Right ventricle myocardium inferior (tissue), 1 donor: ENCODE measurements around the gene MS4A10. TPM values are rescaled to one million over a fixed set of nuclear protein-coding genes. Genes with fewer than 3 reads are reported as not detected.

ENCODE experiments used
- ATAC-seq: fragments of 200-7000 bp; cut with Tn5 transposase; one replicate; pipeline ENCODE4 v1.9.1; 2020; ENCODE audit warnings: mild to moderate bottlenecking, moderate library complexity
- DNase-seq: peaks from one replicate; pipeline ENCODE4 v3.0.0; 2021; ENCODE audit errors: missing footprints
- intact Hi-C: fragments of 100-400 bp; cut with DNase I; formaldehyde crosslinking; loops from one replicate; pipeline ENCODE4 v1.11.0; 2022
- total RNA-seq: library from RNA; stranded (reverse); fragmentation: NEBNext Ultra II Directional; extraction: Animal tissue kit (Norgen Biotek cat#: 25700); gene quantifications from one replicate; pipeline ENCODE4 v1.2.1, GENCODE V29; 2021
- donor health status: DM: no; HTN: yes; CAD: no; lungs with severe emphysema.

The MS4A10 gene
- total RNA-seq, 1 donor from 2014 or later: not detected

DNA sequence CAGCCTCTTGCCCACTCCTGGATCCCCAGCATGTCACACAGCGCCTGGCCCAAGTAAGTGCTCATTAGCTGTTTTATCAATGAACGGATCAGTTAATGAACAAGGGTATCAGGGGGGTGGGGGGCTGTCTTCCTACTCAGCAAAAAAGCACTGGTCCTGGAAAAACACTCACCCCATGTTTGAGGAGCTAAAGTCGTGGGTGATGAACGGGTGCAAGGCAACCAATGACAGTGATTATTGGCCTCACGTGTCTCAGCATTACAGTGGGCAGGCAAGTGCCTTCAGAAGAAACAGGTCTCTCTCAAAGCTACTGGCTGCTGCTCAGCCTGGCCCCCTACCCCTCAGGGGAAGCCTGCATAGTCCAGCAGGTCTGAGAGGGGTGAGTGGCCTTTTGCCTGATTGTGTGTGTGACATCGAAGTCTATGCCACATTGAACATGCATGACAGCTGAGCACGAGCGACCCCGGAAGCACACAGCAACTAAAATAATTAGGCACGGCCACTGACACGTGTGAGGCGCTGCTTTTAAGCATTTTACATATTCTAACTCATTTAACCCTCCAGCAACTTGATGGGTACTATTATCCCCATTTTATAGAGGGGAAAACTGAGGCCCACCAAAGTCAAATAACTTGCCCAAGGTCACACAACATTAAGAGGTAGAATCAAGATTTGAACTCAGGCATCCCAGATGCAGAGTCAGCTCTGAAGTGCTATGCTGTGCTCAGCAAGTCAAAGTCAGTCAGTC, 2.6 kb upstream of the MS4A10 start:
- ATAC-seq: no peak
- intact Hi-C loops: no loop called here

DNA sequence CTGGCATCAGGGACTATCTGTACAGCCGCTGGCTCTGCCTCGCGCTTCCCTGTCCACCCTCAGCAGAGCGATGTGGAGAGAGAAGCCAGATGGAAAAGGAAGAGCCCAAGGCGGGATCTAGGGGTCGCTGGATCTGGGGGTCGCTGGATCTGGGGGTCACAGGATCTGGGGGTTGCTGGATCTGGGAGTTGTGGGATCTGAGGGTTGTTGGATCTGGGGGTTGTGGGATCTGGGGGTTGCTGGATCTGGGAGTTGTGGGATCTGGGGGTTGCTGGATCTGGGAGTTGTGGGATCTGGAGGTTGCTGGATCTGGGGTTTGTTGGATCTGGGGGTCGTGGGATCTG, 2.0 kb upstream of the MS4A10 start:
- ATAC-seq: no peak
- intact Hi-C loops: no loop called here

More for the DNA sequence above, 2.6 kb upstream of the MS4A10 start:
- no peak for DNase-seq

DNA sequence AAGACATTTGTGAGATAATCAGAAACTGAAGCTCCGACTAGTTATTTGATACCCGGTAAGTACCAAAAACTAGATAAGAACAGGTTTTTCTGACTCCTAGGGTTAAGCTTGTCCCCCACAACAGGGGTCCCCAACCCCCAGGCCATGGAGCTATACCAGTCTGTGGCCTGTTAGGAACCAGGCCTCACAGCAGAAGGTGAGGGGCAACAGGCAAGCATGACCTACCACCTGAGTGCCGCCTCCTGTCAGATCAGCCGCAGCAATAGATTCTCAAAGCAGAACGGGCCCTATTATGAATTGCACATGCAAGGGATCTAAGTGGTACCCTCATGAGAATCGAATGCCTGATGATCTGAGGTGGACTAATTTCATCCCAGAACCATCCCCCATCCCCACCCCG, 1.2 kb upstream of the MS4A10 start:
- DNase-seq (no peak), ATAC-seq (no peak)
- intact Hi-C loops: no loop called here

More for the DNA sequence above, 2.0 kb upstream of the MS4A10 start:
- no peak for DNase-seq

DNA sequence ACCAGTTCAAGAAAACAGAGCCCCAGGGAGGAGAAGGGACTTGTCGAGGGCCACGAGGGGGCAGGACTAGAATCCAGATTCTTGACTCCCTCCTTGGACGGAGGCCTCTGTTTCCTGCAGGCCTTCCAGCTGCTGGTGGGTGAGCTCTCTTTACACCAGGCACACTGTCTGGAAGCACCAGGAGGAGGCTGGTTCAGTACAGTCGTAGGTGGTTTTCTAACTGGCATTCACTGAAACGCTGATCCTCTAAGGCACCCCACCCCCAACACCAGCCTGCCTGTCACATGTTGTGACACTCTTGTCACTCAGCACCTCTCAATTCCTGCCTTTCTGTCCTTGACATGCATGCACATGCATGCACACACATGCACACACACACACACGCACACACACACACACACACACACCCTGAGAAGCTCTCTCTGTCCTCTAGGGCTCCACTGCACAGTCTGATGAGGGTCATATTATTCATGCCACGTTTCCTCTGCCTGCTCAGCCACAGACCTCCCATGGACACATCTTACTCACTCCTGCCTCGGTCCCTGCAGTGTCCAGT, 751 bp downstream of the MS4A10 start:
- ATAC-seq (no peak), DNase-seq (no peak)
- intact Hi-C loops: no loop called here

DNA sequence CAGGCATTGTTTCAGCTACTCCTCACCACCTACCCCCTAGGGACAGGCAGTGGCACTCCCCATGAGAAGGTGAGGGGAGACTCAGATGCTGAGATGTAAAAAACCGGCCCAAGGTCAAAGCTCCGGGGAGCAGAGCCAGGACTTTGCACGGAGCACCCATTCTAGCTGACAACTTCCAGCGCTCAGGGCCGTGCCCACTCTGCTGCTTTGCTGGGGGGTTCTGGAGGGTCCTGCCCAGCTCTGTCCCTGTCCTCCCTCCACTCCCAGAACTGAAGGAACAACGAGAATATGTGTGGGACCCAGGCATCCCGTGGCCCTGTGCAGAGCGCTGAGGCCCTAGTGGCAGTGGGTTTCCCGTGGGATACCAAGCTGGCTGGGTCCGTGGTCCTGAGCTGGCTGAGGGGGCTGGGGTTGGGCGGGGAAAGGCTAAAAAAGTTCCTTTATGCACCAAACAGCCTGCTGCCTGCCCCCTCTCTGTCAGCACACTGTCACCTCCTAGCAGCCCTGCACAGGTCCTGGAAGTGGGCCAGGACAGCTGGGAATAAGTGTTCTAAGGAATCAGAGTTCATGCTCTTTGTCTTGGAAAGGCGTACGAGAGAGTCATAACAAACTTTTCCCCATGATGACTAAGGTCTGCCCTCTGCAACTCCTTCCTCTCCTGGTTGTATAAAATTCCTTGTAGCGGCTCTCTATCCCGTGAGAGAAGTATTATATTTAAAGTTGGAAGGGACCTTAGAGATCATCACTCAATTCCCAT, 1.9 kb downstream of the MS4A10 start:
- DNase-seq (peak; percentile 86), ATAC-seq (peak; percentile 73)
- intact Hi-C loops: no loop called here

DNA sequence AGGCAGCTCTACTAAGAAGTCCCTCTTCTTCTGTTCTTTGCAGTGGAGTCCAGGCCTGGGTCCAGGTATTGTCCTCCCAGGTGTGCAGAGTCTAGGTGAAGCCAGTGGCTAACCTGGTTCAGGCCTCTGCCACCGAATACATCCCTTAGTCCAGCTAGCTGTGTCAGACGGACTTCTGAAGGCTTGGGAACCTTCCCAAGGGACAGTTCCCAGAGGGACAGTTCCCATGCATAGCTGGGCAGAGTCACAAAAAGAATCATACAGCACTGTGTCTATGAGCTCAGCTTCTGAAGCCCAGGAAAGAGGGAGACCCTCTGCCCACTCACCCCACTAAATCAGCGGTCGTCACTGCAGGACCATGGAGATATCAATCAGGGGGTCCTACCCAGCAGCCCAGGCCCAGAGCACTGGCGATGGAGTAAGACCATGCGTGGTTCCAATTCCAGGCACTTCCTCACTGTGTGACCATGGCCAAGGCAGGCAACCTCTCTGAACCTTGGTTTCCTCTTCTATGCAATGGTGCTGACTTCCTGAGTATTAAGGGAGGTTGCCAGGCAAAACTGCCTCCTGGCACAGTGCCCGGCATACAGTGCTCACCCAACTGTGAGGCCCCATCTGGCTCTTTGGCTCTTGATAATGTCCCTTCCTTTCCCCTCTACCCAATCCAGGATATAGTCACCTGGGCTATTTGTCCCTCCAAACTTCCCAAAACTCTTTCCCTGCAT, 3.4 kb downstream of the MS4A10 start:
- ATAC-seq: no peak
- intact Hi-C loops: no loop called here
- no peak for DNase-seq

DNA sequence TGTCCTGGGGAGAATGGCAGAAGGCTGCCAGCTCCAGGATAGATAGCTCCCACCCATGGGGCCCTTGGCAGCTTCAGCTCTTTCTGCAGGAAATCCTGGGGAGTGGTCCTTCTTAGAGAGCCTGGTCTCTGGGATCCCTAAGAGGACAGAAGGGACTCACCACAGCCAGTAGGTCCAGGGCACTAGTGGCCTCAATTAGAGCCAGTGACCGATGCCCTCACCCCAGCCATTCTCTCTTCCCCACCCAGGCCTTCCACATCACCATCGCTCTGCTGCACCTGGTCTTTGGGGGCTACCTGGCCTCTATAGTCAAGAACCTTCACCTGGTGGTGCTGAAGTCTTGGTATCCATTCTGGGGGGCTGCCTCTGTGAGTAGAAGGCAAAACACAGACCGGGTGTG, 5.6 kb downstream of the MS4A10 start:
- ATAC-seq: no peak
- intact Hi-C loops: no loop called here

DNA sequence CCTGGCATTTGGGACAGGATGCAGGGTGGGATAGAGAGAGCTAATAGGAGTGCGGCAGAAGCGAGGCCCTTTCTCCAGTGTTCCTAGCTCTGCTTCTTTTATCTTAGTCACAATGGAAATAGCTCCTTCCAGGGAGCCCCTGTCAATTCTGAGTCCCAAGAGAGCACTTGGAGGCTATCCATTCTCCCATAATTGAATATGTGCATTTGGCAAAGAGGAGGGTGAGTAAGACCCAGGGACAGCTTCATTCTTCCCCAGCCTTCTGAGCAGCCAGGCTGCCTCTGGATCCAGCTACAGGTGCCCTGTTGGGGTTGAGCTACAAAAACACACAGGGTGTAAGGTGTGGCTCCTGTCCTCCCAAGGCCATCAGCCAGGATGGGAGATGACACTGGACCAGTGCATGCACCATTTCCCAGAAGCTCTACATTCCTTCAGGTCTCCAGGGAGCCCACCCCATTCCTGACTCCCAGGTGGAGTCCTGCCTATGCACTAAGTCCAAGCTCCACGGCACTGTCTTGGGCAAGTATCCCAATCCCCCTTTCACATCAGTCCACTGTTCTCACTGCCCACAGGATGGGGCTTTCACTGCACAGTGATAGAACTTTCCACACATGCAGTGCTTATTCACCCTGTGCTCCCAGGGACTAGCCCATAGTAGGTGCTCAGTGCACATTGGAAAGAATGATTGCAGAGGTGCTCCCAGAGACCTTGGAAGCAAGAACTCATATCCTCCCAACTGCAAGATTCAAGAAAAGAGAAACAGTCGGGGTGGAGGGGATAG, 6.2 kb downstream of the MS4A10 start:
- intact Hi-C loops: no loop called here

More for the DNA sequence above, 5.6 kb downstream of the MS4A10 start:
- DNase-seq: no peak

DNA sequence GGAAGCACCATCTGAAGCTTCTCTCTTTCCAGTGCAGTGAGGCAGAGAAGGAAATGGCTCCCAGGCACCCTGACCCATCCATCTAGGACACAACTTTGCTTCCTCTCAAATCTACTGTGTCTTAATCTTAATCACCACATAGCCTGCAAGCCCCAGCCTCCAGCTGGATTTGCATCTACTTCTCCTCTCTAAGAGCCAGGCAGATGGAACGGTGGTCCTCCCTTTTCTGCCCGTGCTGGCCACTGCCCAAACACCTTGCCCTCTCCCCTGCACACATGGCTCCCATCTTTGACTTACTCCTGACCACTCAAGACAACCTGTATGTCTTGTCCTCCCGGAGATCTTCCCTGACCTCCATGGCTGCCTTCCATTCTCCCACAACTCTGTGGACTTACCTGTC, 7.4 kb downstream of the MS4A10 start:
- intact Hi-C loops: no loop called here
- ATAC-seq (no peak), DNase-seq (no peak)

More for the DNA sequence above, 6.2 kb downstream of the MS4A10 start:
- ATAC-seq: no peak
- no peak for DNase-seq

DNA sequence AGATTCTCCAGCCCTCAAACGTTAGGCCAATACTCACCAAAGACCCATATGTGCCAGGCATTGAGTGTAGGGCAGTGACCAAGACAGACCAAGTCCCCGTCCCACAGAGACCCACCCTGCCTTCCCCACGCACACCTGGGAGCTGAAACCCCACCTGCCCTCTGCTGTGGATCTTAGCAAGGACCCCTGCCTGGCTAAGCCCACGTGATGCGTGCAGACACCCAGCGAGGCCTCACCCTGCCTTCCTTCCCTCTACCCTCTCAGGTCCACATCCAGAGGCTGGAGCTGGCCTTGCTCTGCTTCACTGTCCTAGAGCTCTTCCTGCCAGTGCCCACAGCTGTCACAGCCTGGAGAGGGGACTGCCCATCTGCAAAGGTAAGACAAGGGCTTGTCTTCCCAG, 10.2 kb downstream of the MS4A10 start:
- ATAC-seq (no peak), DNase-seq (no peak)
- intact Hi-C loops: no loop called here

DNA sequence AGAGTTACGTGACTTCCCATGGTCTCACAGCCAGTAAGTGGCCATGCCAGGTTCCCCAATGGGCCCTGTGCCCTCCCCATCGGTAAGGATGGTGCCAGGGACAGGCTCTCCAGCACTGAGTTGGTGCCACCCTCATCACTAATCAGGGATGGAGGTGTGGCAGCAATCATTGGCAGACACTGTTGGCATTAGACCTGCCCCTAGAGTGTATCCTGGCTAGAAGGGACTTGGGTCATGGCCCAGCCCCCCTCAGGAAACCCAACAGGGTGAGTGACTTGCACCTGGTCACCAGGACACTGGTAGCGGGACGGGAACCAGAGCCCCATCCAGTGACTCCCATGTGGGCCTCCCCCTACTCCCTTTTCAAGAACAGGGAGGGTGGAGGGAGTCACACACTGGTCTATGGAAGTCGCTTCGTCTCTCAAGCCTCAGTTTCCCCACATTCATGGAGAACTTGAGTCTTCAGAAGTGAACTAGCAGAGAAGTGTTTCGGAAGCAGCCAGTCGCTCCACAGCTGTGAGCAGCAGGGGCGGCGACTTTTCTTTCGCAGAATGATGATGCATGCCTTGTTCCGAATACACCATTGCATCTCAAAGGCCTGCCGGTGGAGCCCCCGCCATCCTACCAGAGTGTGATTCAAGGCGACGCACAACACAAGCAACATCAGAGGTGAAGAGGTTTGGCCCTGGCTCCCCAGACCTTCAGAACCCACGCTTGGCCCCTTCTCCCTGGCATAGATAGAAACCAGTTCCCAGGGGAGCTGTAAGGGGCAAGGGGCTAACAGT, 12.9 kb downstream of the MS4A10 start:
- intact Hi-C loops: no loop called here
- ATAC-seq (no peak), DNase-seq (no peak)

DNA sequence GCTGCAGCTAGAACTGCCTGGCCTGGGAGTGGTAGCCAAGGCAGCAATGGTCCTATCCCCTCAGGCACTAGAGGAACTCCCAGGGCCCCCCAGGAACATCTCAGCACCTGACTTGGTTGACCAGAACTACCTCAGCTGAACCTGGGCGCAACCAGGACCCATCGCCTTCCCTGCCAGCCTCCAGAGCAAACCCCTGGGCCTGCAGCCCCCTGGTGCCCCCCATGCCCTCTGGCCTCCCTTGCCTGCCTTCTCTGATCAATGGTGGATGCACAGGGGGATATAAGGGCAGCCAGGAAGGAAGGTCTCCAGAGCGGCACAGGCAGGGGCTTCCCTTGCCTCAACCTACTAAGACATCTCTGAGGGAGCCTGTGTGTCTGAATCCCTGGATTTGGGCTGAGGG, 13.5 kb downstream of the MS4A10 start:
- intact Hi-C loops: no loop called here
- ATAC-seq (no peak), DNase-seq (no peak)

DNA sequence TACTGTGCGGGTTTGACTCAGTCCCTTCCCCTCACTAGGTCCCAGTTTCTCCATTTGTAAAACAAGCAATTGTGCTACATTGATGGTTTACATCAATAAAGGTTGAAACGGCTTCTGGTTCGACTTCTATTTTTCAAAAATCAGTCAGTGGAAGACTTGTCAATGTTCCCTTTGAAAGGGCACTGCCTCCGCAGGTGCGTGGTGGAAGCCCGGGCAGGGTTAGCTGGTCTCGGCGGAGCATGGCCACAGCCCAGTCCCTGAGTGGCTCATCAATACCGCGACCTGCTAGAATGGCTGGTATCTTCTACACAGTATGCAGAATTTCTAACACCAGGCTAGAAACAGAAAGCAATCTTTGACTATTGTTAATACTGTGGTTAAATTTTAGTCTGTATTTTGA, 16.1 kb downstream of the MS4A10 start:
- DNase-seq: no peak
- intact Hi-C loops: no loop called here
- ATAC-seq: no peak

DNA sequence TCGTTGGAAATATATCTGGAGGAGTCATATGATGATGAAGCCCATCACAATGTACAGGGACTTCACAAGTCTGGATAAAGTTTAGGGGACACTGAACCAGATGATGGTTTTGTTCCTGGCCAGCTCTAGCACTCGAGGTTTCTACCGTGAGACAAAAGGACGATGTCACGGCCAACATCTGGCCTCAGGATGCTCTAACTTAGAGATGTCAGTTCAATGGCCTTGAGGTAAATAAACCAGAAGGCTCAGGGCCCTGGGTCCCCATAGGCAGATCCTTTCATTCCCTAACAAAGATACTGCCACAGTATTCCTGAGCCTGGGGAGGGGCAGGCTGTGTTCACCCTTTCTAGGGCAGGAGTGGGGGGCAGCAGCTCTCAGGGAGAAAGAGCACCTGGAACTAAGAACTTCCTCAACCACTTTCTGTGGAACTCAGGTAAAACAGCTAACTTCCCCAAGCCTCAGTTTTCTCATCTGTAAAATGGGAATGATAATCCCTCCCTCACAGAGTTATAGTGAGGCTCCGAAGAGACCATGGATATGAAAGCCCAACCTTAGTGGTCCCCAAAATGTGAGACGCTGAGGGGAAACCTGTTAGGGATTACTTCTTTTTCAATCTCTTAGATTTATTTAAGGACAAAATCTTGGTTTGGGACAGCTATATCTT, 18.3 kb downstream of the MS4A10 start:
- intact Hi-C loops: no loop called here
- ATAC-seq (no peak), DNase-seq (no peak)

DNA sequence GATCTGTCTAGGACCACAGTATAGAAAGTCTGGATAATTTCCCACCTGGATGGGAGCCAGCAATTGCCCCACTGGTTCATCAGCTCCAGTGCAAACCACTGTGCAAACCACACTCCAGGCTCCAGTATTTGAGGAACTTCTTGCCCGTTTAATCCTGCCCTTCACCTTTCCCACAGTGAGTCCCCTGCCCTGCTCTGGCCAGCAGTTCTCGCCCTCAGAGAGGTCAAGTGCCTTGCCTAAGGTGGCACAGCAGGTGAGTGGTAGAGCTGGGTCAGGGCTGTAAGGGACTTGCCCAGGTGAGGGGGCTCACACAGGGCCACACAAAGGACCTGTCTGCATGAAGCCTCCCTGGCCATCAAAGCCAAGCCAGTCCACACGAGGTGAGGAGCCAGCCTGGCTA, 24.1 kb downstream of the MS4A10 start:
- ATAC-seq (no peak), DNase-seq (no peak)
- intact Hi-C loops: no loop called here

DNA sequence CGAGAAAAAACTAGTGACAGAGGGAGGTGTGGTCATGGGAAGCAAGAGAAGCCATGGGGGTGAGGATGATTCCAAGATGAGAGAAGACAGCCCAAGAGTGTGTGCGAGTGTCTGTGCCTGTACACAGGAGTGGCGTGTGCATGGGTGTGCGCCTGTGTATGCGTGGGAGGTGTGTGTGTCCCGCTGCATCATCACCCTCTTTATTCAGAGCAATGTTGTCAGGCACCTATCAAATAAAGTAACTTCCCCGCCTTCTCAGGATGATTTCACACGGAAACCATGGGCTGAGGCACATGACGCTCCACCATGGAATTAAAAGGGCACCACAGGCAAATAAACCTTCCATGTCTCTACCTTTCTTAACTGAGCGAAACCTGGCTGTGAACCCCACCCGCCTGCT, 24.6 kb downstream of the MS4A10 start:
- DNase-seq (no peak), ATAC-seq (no peak)
- intact Hi-C loops: no loop called here

DNA sequence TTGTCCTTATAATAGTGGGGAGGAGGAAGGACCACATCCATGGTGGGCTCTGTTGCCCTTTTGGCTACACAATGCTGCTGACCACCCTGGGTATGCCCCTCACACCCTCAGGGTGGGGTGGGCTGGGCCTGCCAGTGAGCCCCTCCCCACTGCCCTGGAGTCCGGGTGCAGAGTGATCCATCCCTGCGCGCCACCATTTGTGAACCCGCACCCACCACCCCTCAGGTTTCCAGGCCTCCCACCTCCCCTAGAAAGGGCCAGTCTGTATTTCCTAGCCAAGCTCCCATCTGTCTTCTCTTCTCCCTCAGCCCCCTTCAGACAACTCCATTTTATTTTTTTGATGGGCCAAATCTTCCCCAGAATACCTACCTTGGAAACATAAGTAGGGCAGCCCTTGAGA, 25.0 kb downstream of the MS4A10 start:
- DNase-seq: no peak
- intact Hi-C loops: no loop called here

DNA sequence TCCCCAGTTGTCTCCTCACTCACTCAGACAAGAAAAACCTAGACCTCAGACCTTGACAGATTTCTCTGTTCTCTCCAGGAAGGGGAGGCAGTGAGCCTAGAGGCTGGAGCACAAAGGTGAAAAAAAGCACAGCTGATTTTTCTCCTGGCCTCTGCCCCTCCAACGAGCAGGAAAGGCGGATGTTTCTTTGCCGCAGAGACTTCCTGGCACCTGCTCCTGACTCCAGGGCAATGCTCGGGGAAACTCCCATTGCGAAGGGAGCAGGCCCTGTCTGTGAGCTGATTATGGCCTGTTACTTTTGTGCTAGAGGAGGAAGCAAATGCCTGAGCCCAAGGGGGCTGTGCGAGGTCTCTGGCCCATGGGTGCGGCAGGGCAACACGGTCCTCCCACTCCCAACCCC, 25.4 kb downstream of the MS4A10 start:
- ATAC-seq (no peak), DNase-seq (no peak)
- intact Hi-C loops: no loop called here

More for the DNA sequence above, 25.0 kb downstream of the MS4A10 start:
- ATAC-seq: no peak
